Tibial nerve (tissue), 4 donors: ENCODE measurements around the gene THSD4. TPM values are rescaled to one million over a fixed set of nuclear protein-coding genes. Genes with fewer than 3 reads are reported as not detected.
A peak's percentile ranks its signal among the peaks of the same experiment; 100 is the strongest.

ENCODE experiments used
- DNase-seq, 2 donors: peaks; one replicate each; pipeline ENCODE4 v3.0.0-alpha.2; 2019; ENCODE audit warnings: low spot score in 2 of 2
- H3K27ac ChIP-seq, 4 donors: fragments of 200-600 bp; sonication (generic) in 3 of 4; one replicate each; pipeline ENCODE4 v1.5.1; 2017 to 2019; ENCODE audit warnings: mild to moderate bottlenecking in 1 of 4
- H3K27me3 ChIP-seq, 2 donors: fragments of 200-600 bp; sonication (generic) in 1 of 2; one replicate each; pipeline versions ENCODE4 v1.5.1 to v1.6.0; 2017 to 2019
- H3K36me3 ChIP-seq, 3 donors: fragments of 200-600 bp; sonication (generic); one replicate each; pipeline ENCODE4 v1.5.1; 2018 to 2019
- H3K4me1 ChIP-seq, 4 donors: fragments of 200-600 bp; sonication (generic) in 3 of 4; one replicate each; pipeline ENCODE4 v1.5.1; 2017 to 2019
- H3K4me3 ChIP-seq, 4 donors: fragments of 200-600 bp; sonication (generic) in 3 of 4; one replicate each; pipeline ENCODE4 v1.5.1; 2017 to 2019; ENCODE audit warnings: mild to moderate bottlenecking in 1 of 4, moderate library complexity in 1 of 4
- H3K9me3 ChIP-seq, 4 donors: fragments of 200-600 bp; sonication (generic) in 3 of 4; one replicate each; pipeline ENCODE4 v1.5.1; 2017 to 2019
- CTCF ChIP-seq, 5 experiments: fragments of 200-600 bp in 3 of 5; fragments of 450-650 bp in 2 of 5; sonication (generic) in 3 of 5; IDR thresholded peaks; one replicate each; pipeline ENCODE4 v1.5.1; 2016 to 2019; ENCODE audit warnings: antibody characterized with exemption in 5 of 5, mild to moderate bottlenecking in 3 of 5, moderate library complexity in 2 of 5
- EP300 ChIP-seq, 2 donors: sonication (generic); formaldehyde crosslinking; IDR thresholded peaks; one replicate each; pipeline ENCODE4 v1.6.1; 2017; ENCODE audit warnings: antibody characterized with exemption in 2 of 2, mild to moderate bottlenecking in 1 of 2
- POLR2A ChIP-seq, 2 donors: fragments of 450-650 bp; IDR thresholded peaks; one replicate each; pipeline ENCODE4 v1.6.1; 2017; ENCODE audit warnings: antibody characterized with exemption in 2 of 2, mild to moderate bottlenecking in 2 of 2, moderate library complexity in 2 of 2
- WGBS, 2 donors: methylation state at CpG; one replicate each; pipeline ENCODE4 v1.1.5; 2018; 5-methylcytosine and 5-hydroxymethylcytosine counted together
- total RNA-seq, 4 donors: library from RNA; depleted of rRNA; stranded (reverse); fragments of >200 nt; gene quantifications; one replicate each; pipeline ENCODE4 v1.1.0, GENCODE V29; 2016

Gene THSD4
- total RNA-seq, 4 donors from 2014 or later, result 9.6 to 25.1 (median 21.2) TPM

- Histone ChIP-seq H3K27ac (peak overlapping the region in 2 of 4 donors; percentile 78 to 79), H3K4me3 (no peak overlapping the region)
Measured at GRCh38 chr15:71278989-71279756, 163.9 kb downstream of the THSD4 start.

GRCh38 chr15:71279757-71280141 lies 164.5 kb downstream of the THSD4 start:
- peaks cover 0 to 22% (median 2%) of the 10 kb centered on the region in 4 donors for H3K4me1 ChIP-seq

More at GRCh38 chr15:71278989-71279756, 163.9 kb downstream of the THSD4 start:
- Histone ChIP-seq H3K4me1 (peaks cover 0 to 22% (median 2%) of the 10 kb centered on the region in 4 donors), H3K27me3 (no peaks in the 10 kb centered on the region), H3K9me3 (no peaks in the 10 kb centered on the region), H3K36me3 (no peaks in the 10 kb centered on the region)
- DNase-seq, result peak; percentile 15 to 91
- WGBS, 2 donors, result 47 to 51% methylated on average over 15 of the region's 15 CpGs
- TF ChIP-seq EP300 (IDR thresholded peaks at IDR 0.05), result peak; percentile 27 to 77
- TF ChIP-seq POLR2A (IDR thresholded peaks at IDR 0.05), result no peak
- TF ChIP-seq CTCF (IDR thresholded peaks at IDR 0.05), result no peak

GRCh38 chr15:71280206-71280605 lies 164.9 kb downstream of the THSD4 start:
- no peaks in the 10 kb centered on the region for H3K27me3 ChIP-seq
- TF ChIP-seq EP300 (IDR thresholded peaks at IDR 0.05), result no peak
- no peak for TF ChIP-seq CTCF (IDR thresholded peaks at IDR 0.05)
- TF ChIP-seq POLR2A (IDR thresholded peaks at IDR 0.05), result no peak
- DNase-seq, result no peak
- H3K4me1 ChIP-seq, result peaks cover 0 to 22% (median 2%) of the 10 kb centered on the region in 4 donors
- H3K27ac ChIP-seq, result peak overlapping the region in 2 of 4 donors; percentile 60 to 78
- H3K9me3 ChIP-seq, result no peaks in the 10 kb centered on the region
- H3K4me3 ChIP-seq, result no peak overlapping the region
- H3K36me3 ChIP-seq, result no peaks in the 10 kb centered on the region
- WGBS, 2 donors, result 70 to 83% methylated on average over 1 of the region's 1 CpG

More at GRCh38 chr15:71279757-71280141, 164.5 kb downstream of the THSD4 start:
- H3K27me3 ChIP-seq, result no peaks in the 10 kb centered on the region
- TF ChIP-seq CTCF (IDR thresholded peaks at IDR 0.05) (no peak), EP300 (IDR thresholded peaks at IDR 0.05) (no peak), POLR2A (IDR thresholded peaks at IDR 0.05) (no peak)
- H3K4me3 ChIP-seq, result no peak overlapping the region
- H3K9me3 ChIP-seq, result no peaks in the 10 kb centered on the region
- no peaks in the 10 kb centered on the region for H3K36me3 ChIP-seq
- H3K27ac ChIP-seq, result peak overlapping the region in 2 of 4 donors; percentile 78 to 79
- DNase-seq, result no peak
- WGBS, 2 donors, result 83 to 89% methylated on average over 4 of the region's 4 CpGs

- no peaks in the 10 kb centered on the region for H3K9me3 ChIP-seq
- H3K4me1 ChIP-seq, result peaks cover 0 to 22% (median 2%) of the 10 kb centered on the region in 4 donors
- H3K36me3 ChIP-seq, result no peaks in the 10 kb centered on the region
- H3K27me3 ChIP-seq, result no peaks in the 10 kb centered on the region
- H3K4me3 ChIP-seq, result no peak overlapping the region
- no peak for TF ChIP-seq CTCF (IDR thresholded peaks at IDR 0.05)
- TF ChIP-seq EP300 (IDR thresholded peaks at IDR 0.05), result no peak
- TF ChIP-seq POLR2A (IDR thresholded peaks at IDR 0.05), result no peak
- peak overlapping the region in 2 of 4 donors; percentile 60 to 80 for H3K27ac ChIP-seq
- WGBS, 2 donors, result 71% methylated on average over 3 of the region's 3 CpGs
- no peak for DNase-seq
Measured at GRCh38 chr15:71281256-71281655, 166.0 kb downstream of the THSD4 start.

- no peak overlapping the region for H3K4me3 ChIP-seq
- DNase-seq, result no peak
- no peaks in the 10 kb centered on the region for H3K27me3 ChIP-seq
- peak overlapping the region in 2 of 4 donors; percentile 72 to 80 for H3K27ac ChIP-seq
- no peaks in the 10 kb centered on the region for H3K36me3 ChIP-seq
- no peak for TF ChIP-seq POLR2A (IDR thresholded peaks at IDR 0.05)
- no peak for TF ChIP-seq CTCF (IDR thresholded peaks at IDR 0.05)
- peak in 1 of 2 donors; percentile 64 for TF ChIP-seq EP300 (IDR thresholded peaks at IDR 0.05)
- no peaks in the 10 kb centered on the region for H3K9me3 ChIP-seq
- WGBS, 2 donors, result 25% methylated on average over 3 of the region's 3 CpGs
- H3K4me1 ChIP-seq, result peaks cover 0 to 22% (median 2%) of the 10 kb centered on the region in 4 donors
Measured at GRCh38 chr15:71282076-71282475, 166.8 kb downstream of the THSD4 start.
